Amniotic epithelial cell (primary cell): ENCODE data around the gene SETD9.

Source experiments
- DNase-seq: peaks from one replicate; pipeline ENCODE4 v3.0.0-alpha.2; 2010; ENCODE audit warnings: low read depth

Gene SETD9

DNA sequence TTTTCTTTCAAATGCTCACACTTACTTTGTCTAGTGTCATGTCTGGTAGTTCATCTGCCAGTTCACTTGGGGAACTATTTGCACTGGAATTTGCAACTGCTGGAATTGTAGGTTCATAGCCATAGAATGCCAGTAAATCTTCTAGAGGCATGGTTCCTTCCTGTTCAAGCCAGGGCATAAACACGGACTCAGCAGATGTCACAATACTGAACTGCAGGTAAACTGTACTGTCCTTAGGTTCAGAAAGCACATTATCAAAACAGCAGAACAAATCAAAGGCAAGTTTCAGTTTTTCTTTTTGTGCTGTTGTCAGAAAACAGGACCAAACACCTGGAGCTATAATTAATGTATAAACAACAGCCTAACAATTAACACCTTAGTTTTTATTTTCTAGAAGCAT lies 29.5 kb downstream of the SETD9 start:
- peak; percentile 7 for DNase-seq

DNA sequence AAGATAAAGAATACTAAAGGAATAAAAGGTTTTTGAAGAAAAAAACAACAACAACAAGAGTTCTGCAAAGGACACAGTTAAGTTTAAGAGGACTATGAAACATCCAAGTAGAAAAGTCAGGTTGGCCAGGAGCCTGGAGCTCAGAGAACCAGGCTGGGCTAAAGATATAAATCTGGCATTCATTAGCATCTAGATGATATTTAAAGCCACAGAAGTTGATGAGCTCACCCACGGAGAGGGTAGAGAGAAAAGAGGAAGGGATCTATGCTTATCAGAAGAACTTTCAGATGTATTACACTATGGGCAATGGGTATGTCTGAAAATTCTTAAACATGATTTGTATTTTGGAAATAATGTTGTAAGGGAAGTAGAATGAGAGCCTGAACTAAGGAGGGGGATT lies 32.6 kb downstream of the SETD9 start:
- peak; percentile 47 for DNase-seq

DNA sequence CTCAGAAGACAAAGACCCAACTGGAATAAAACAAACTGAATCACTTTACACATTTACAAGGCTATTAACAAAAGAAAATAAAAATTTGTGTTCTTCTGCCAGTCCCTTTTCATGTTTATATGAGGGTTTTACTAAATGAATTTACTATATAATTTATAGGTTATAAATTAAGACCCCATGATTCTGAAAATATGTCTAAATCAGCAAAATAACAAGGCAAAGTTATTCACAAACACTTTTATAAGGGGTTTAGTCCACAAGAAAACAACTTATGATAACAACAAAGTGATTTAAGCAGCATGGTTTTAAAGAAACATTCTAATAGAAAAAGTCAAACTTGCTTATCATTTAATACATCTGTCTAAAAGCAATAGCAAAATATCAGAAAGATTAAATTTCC lies 37.7 kb downstream of the SETD9 start:
- no peak for DNase-seq

DNA sequence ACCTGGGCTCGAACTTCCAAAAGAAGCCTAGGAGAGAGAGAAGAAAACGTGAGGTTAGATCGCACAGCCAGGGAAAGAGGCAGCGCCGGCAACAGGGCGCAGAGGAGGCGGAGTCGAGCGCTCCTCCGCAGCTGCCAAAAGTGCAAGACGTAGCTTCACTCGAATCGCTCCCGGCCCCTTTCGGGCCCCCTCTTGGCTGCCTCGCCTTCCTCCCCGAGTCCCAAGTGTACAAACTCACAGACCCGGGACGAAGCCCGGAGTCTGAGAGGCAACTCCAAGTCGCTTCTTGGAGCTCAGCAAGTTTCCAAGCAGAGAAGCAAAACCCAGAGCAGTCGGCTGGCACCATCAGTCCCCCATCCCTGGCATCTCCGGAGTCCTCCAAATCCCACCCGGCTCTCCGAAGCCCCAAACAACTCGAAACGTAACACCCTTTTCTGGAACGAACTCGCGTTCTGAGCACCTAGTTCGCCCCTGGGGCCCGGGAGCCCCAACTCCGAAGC lies 41.3 kb downstream of the SETD9 start:
- peak; percentile 58 for DNase-seq

DNA sequence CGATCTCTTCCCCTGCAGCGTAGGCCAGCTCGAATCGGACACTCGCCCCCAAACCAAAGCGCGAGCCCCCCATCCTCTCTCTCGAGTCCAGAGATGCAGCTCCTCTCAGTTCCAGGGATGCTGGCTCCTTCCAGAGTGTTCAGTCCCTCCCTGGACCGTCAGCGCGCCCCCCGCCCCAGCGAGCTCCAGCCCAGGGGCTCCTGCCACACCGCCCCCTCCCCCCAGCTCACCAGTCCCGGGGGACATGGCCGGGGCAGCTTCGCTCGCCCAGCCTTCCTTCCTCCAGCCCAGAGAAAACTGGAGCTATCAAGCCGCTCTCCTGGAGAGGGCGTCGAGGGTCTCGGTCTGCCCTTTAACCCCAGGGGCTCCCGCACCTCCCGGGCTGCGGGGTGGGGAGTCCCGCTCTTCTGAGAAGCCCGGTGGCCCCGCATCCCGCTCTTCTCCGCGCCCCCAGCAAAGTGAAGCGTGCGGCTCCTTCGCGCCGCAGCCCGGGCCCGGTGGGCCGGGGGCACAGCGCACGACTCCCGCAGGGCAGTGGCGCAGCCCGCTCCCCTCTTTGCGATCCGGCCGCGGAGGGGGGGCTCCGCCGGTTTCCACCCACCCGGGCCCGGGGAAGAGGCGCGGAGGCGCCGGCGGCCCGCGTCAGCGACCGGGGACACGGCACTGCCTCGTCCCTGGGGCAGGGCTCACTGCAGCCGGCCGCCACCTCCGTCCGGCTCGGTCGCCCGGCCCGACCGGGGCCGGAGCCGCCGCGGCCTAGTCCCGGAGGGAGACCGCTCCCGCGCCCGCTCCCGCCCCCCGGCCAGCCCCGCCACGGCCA lies 41.9 kb downstream of the SETD9 start:
- DNase-seq, result no peak

DNA sequence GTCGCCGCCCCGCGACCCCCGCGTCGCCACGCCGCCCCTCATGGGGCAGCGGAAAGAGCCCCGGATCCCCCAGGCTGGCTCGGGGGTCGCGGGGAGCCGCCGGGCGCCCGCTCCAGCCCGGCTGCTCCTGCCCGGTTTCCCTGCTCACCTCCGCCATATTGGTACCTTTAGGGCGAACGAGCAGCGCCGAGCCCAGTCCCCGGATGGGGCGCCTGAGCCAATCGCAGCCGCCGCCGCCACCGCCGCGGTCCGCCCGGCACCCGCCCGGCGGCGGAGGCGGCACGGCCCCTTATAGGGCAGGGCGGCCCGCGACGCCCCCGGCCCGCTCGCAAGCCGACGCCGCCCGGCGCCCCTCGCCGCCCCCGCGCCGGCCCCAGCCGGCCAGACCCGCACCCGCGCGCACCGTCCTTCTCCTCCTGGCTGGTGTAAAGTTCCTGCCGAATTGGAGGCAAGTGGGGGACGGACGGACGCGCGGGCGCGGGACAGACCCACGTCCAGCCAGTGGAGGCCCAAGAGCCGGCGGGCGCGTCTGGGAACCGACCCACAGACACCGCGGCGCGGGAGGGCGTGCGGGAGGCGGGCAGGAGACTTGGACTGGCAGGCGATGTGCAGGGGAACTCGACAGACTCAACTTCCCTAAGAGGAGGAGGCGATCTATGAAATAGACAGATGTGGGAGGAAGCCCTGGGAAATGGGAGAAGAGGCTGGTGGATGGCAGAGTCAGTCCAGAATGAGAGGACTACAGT lies 42.7 kb downstream of the SETD9 start, which contains the start of gene MIER3:
Gene MIER3, minus strand, starts transcription at position 178 of the 746 bp plus-strand sequence. Its CDS starts 21 bp downstream, at position 157.
- peak; percentile 64 for DNase-seq

DNA sequence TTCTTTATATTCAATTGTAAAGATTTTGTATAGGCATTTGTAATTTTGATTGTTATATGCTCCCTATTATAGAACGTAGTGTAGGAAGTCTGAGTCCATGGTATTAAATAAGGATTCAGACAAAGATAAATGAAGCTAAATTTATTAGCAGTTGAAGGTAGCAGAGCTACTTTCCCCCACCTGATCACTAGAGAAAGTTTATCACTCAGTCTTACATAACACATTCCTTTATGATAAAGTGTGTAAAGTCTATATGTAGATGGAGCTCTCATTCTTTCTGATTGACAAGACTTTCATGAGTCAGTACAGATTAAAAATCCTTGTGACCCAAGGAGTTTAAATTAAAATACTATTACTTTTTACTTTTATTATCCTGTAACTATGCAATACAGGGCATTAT lies 44.9 kb downstream of the SETD9 start:
- DNase-seq, result no peak

DNA sequence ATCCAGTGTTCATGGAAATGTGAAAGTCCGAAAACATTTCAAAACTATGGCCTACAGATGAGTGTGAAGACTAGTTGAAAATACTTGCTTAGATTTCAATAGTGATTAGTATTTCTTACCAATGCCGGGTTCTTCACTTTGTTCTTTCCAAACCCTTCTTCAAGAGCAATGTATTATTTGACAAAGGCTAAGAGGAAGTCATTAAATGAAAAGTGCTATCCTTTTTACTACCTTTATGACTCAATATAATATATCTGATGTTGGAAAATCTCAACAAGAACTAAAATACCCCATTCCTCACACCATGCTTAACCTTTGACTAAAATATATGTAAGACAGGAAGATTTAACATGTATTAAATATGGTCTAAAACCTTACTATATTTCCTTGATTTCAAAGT lies 49.2 kb downstream of the SETD9 start:
- DNase-seq, result no peak

DNA sequence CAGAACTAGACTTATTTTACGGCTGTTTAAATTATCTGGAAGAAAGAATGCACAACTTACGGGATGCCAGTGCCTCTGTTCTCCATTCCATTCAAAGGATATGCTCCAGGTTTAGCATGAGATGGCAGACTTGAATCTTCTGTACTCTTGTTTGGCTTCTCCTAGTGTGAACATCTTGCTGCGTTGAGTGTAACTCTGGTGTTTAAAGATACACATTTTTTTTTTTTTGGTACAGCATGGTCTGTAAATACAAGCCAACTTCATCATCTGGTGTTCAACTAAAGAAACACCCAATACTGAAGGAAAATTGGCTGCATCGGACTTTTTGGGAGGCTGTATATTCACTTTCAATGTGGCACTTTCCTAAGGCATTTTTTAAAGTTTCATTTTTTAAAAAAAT lies 49.9 kb downstream of the SETD9 start:
- no peak for DNase-seq

DNA sequence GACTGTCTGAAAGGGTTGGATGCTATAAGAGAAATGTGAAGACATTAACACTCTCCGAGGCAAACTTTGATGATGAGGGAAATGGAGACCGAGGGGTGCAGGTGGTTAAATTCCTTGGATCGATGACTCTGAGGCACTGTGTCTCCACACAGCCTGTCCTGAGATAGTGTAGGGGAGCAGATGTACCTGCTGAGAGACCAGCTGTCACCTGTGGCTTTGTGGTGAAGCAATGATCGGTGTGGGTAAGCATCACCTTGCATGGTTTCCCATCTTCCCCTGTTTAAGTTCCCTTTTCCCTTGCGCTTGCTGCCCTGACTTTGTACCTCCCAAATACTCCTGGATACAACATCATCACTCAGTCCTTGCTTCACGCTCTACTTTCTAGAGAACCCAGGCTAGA lies 52.4 kb downstream of the SETD9 start:
- DNase-seq, result no peak

DNA sequence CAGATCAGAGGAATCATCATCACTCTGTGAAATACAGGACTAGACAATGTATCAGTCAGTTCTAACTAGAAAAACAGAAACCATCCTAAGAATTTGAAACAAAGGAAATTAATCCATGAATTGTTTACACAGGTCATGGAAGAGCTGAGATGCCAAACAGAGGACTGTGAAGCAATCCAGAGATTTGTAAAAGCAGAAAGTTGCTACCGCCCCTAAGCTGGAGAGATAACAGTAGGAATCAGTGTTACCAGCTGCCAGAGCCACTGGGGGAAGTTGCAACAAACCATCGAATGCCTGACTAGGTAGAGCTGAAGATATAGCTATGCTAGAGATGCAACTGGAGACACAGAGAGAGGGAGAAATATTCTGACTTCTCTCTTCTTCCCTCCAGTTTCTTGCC lies 52.9 kb downstream of the SETD9 start:
- peak; percentile 67 for DNase-seq

DNA sequence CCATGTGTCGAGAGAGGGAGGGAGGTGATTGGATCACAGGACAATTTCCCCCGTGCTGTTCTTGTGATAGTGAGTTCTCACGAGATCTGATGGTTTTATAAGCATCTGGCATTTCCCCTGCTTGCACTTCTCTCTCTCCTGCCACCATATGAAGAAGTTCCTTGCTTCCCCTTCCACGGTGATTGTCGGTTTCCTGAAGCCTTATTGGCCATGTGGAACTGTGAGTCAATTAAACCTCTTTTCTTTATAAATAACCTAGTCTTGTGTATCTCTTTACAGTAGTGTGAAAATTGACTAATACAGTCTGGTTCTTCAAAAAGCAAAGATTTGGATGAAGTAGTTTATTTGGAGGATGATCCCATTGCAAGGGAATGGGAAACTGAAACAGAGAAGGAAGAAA lies 53.9 kb downstream of the SETD9 start:
- DNase-seq, result no peak

DNA sequence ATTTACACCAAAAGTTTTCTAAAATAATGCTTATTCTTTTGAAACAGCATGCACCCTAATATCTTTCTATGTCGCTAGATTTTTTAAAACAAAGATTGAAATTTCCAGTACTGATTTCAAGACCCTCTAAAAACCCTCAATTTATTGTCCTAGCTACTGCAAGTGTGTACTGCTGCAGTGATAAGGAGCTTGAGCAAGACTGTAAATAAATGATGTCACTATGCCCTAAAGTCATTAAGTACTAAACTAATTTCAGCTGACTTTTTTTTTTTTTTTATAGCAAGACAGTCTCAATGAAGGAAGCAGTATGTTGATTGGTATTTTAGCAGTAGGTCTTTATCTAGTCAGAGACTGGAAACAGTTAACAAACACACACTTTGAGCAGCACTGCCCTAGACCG lies 54.8 kb downstream of the SETD9 start:
- no peak for DNase-seq
